ENCODE results near the gene LMOD3.

The LMOD3 gene

GRCh38 chr3:69063636-69064035, 58.8 kb downstream of the LMOD3 start:
- no peak for DNase-seq (ENCODE audit: extremely low read depth, low read depth)
- no peak for TF ChIP-seq CTCF (IDR thresholded peaks at IDR 0.05; ENCODE audit: low read depth, low read length)

- no peak for TF ChIP-seq CTCF (IDR thresholded peaks at IDR 0.05; ENCODE audit: low read depth, low read length)
- DNase-seq (ENCODE audit: extremely low read depth, low read depth) = no peak
Observed at GRCh38 chr3:69059688-69060087, 62.7 kb downstream of the LMOD3 start.

- DNase-seq (ENCODE audit: extremely low read depth, low read depth) = no peak
- TF ChIP-seq CTCF (IDR thresholded peaks at IDR 0.05; ENCODE audit: low read depth, low read length) = no peak
Observed at GRCh38 chr3:69058947-69059224, 63.5 kb downstream of the LMOD3 start.

- no peak for TF ChIP-seq CTCF (IDR thresholded peaks at IDR 0.05; ENCODE audit: low read depth, low read length)
- DNase-seq (ENCODE audit: extremely low read depth, low read depth) = no peak
Observed at GRCh38 chr3:69058180-69058946, 64.0 kb downstream of the LMOD3 start.
